ENCODE results near the gene ADARB1.
"Not testable (repeated sequence)": the region's sequence is repeated elsewhere in the genome, so short reads cannot be mapped to it uniquely, and the experiment has no call there.

Gene ADARB1

DNA sequence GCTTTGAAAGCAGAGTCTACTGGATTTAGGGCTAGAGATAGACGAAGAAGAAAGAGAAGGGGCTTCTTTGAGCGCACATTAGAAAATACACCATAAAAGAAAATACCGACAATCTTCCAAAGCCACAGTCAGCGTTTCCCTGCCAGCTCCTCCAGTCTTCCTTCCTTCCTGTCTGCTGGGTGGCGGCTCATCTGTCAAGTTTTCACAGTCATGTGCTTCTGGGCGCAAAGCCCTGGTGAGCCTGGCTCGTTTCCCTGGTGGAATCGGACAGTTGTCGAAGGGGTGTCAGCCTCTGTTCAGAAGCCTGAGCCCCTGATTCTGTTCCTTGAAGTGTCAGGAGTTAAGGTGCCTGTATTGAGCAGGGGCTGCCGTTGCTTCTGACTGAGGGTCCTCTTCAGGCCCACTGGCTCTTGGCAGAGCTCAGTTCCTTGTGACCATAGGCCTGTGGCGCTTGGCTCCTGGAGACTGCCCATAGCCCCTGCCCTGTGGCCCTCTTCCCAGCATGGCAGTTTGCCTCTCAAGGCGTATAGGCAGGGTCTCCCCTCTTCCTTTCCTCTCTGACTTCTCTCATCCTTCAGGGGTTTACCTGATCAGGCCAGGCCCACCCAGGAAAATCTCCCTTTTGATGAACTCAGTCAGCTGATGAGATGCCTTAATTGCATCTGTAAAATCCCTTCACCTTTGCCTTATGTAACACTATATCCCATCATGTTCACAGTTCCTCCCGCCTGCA, 58.6 kb downstream of the ADARB1 start:
- in situ Hi-C loops (cut with HindIII; ENCODE audit: low sequenced_read_pairs) = loop anchor here (5.0 kb wide), 1 partner anchor 46 kb away; no protein-coding TSS in a partner anchor

DNA sequence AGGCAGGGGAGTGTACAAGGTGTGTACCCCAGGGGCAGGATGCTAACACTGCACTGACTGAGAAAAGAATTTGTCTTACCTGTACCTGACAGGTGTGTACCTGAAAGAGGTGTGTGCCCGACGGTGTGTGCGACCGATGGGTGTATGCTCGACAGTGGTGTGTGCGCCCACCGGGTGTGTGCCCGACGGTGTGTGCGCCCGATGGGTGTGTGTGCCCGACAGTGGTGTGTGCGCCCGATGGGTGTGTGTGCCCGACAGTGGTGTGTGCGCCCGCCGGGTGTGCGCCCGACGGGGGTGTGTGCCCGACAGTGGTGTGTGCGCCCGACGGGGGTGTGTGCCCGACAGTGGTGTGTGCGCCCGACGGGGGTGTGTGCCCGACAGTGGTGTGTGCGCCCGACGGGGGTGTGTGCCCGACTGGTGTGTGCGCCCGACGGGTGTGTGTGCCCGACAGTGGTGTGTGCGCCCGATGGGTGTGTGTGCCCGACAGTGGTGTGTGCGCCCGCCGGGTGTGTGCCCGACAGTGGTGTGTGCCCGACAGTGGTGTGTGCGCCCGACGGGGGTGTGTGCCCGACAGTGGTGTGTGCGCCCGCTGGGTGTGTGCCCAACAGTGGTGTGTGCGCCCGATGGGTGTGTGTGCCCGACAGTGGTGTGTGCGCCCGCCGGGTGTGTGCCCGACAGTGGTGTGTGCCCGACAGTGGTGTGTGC, 59.3 kb downstream of the ADARB1 start:
- in situ Hi-C loops (cut with HindIII; ENCODE audit: low sequenced_read_pairs) = loop anchor here (5.0 kb wide), 1 partner anchor 46 kb away; no protein-coding TSS in a partner anchor

- in situ Hi-C loops (cut with HindIII; ENCODE audit: low sequenced_read_pairs) = loop anchor here (5.0 kb wide), 1 partner anchor 47 kb away; no protein-coding TSS in a partner anchor
Measured at GRCh38 chr21:45134279-45135076, 60.1 kb downstream of the ADARB1 start.

- in situ Hi-C loops (cut with HindIII; ENCODE audit: low sequenced_read_pairs) = no loop called here
Measured at GRCh38 chr21:45135122-45135521, 60.7 kb downstream of the ADARB1 start.

DNA sequence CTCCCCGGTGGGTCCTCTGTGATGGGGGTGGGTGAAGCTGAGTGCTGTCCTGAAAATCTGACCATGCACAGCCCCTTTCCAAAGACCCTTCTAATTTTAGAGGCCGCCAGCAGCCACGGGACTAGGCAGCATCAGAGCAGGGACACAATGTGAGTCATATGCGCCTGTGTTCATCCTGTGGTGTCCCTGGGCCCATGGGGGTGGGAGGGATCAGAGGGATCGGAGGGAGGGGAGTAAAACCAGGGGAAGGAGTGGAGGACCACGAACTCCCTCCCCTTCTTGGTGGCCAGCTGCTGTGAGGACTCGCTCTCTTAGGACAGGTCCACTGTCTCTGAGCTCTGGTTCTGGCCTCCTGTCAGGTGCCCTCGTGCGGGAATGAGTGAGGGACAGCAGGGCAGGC, 61.5 kb downstream of the ADARB1 start:
- in situ Hi-C loops (cut with HindIII; ENCODE audit: low sequenced_read_pairs) = no loop called here

DNA sequence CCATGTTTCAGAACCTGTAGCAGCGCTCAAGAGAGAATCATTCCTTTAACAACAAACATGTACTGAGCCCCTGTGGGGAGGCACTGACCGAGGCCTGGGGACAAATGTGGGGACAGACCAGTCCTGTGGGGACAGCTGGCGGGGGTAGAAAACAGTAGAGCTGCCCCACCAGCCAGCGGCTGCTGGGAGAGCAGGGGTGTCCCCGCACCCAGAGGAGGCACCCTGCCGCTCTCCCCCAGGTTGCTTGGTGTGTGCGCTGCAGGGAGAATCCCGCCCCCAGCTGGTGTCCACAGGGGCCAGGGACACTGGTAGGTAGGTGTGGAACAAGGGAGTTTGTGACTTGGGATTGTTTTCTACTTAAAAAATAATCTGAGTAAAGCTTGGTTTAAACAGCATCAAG, 62.1 kb downstream of the ADARB1 start:
- in situ Hi-C loops (cut with HindIII; ENCODE audit: low sequenced_read_pairs) = no loop called here

GRCh38 chr21:45136927-45137611, 62.7 kb downstream of the ADARB1 start:
- in situ Hi-C loops (cut with HindIII; ENCODE audit: low sequenced_read_pairs) = no loop called here

GRCh38 chr21:45137612-45137937, 63.2 kb downstream of the ADARB1 start:
- in situ Hi-C loops (cut with HindIII; ENCODE audit: low sequenced_read_pairs) = no loop called here

DNA sequence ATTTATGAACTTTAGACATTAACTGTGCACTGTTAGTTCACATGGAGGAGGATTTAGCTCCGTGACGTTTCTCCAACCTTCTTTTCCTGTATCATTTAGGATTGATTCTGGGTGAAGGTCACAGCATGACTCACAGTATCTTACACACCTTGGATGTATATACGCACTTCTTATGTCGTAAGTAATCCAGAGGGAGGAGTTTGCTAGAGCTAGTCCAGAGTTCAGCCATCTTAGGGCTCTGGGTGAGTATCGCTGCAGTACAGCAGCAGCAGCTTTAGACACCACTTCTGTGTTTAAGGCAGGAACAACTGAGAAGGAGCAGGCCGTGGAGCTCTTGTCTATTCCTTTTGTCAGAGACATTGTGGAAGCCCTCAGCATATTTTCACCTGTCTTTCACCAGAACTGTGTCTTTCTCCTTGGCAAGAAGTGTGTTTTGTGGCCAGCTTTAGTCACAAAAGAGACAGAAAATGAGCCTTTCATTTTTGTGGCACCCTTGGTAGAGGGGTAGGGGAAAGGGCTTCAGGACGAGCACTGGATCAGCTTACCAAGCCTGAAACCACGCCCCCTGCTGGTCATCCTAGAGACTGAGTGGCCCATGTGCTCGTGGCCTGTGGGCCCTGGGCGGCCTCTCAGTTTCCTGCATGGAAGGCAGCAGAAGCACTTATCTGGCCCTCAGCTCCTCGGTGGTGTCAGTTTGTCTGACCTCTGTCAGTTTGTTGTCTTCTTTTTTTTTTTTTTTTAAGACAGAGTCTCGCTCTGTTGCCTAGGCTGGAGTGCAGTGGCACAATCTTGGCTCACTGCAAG, 64.0 kb downstream of the ADARB1 start:
- in situ Hi-C loops (cut with HindIII; ENCODE audit: low sequenced_read_pairs) = no loop called here

GRCh38 chr21:45139003-45139360, 64.6 kb downstream of the ADARB1 start:
- in situ Hi-C loops (cut with HindIII; ENCODE audit: low sequenced_read_pairs) = not testable (repeated sequence)

DNA sequence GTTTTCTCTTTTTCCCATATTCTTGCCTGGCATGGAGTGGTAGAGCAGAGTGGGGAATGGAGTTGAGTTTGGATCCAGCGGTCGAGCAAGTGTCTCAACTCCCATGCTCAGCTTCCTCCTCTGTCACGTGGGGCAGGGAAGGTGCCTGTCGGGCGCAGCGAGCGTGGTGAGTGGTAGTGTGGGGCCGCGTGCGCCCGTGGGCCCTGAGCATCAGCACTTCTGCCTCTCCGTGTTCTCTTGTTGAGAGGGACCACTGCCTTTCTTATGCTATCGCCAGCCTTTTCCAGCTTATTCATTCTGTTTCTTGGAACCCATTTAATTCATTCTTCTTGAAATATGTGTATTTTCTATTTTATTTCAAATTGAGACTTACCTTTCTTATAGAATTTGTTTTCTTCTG, 65.1 kb downstream of the ADARB1 start:
- in situ Hi-C loops (cut with HindIII; ENCODE audit: low sequenced_read_pairs) = no loop called here

DNA sequence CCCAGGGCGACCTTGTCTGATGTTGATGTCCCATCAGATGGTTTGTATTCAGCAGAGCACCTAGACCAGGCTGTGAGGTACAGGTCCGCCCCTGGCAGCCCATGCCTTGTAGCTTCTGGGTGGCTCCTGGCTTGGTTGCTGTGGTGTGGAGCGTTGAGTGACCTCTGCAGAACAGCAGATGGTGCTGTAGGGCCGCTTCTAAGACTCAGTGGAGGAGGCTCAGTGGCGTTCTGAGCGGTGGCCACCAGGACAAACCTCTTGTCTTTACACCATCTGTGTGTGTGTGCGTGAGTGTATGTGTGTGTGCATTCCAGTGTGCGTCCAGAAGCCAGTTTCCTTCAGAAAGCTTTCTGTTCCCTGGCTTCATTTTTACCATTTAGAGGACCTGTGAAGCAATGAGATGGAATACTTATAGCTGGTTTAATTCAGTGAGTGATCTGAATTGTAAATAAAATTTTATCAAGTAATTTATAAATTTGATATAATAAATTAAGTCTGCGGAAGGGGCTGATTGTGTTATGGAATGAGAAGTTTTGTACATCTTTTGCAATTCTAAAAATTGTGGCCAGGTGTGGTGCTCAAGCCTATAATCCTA, 66.1 kb downstream of the ADARB1 start:
- in situ Hi-C loops (cut with HindIII; ENCODE audit: low sequenced_read_pairs) = loop anchor here (5.0 kb wide), 1 partner anchor 192 kb away; no protein-coding TSS in a partner anchor

DNA sequence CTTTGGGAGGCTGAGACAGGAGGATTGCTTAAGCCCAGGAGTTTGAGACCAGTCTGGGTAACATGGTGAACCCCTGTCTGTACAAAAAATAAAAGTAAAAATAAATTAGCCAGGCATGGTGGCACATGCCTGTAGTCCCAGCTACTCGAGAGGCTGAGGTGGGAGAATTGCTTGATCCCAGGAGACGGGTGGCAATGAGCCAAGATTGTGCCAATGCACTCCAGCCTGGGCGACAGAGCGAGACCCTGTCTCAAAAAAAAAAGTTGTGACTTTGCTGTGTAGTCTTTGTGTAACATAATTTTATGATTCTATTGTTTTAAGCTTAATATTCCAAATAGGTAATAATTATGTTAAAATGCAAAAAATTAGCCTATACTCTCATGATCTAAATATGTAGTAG, 66.6 kb downstream of the ADARB1 start:
- in situ Hi-C loops (cut with HindIII; ENCODE audit: low sequenced_read_pairs) = loop anchor here (5.0 kb wide), 1 partner anchor 191 kb away; no protein-coding TSS in a partner anchor

DNA sequence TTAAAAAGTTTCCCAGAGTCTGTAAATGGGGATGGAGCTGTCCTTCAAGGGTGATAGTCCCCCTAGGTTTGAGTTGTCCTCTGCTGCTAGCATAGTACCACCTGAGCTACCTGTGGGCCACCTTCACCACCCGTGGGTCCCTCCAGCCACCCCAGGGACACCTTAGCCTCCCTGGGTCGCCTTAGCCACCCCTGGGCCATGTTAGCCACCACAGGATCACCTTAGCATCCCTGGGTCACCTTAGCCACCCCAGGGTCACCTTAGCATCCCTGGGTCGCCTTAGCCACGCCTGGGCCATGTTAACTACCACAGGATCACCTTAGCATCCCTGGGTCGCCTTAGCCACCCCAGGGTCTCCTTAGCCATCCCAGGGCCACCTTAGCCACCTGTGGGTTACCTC, 67.1 kb downstream of the ADARB1 start:
- in situ Hi-C loops (cut with HindIII; ENCODE audit: low sequenced_read_pairs) = loop anchor here (5.0 kb wide), 1 partner anchor 191 kb away; no protein-coding TSS in a partner anchor

DNA sequence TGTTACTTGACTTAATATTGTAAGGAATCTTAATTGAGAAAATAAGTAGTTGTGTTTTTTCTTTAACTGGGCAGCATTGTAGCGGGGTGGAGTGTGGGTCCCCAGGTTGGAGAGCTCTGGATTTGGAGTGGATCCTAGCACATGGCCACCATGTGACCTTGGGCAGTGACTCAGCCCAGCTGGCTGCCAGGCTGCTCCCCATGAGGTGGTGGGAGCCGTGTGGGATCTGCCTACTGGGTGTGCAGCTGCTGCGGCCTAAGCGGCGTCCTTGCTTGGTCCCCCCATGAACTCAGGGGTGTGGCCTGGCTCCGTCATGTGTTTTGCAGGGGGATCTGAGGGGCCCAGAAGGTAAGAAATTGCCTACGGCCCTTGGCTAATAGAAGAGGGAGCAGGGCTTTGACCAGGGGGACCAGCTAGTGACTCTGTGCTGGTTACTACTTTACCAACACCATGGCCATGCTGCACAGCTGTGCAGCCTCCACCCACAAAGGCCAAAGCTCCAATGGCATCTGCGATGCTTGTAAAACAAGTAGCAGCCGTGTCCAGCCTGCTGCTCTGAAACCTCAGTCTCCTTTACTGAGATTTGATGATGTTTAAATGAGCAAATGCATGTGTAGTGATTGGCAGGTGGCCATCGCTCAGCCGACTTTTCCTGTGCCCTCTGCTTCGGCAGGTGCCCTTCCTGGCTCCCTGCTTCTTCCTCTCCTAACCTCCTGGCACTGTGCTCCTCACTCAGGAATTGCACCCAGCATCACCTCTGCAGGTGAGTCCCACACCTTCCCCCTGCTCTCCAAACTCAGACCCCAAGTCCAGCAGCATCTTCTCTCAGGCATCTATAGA, 68.3 kb downstream of the ADARB1 start:
- in situ Hi-C loops (cut with HindIII; ENCODE audit: low sequenced_read_pairs) = loop anchor here (5.0 kb wide), 1 partner anchor 190 kb away; no protein-coding TSS in a partner anchor

DNA sequence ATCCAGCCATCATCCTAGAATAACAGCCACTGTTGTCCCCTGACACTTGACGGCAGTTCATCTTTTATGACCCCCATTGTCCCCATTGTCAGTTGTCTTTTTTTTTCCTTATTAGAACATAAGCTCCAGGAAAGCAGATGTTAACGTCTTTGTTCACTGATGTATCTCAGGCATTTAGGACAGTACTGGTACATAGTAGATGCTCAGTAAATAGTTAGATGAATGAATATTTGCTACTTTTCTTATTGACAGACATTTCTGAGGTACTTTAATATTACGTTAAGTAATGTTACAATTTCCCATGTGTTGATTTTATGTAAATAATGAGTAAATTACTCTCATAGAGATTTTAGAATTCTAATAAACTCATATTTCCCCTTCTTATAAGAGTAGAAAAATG, 69.5 kb downstream of the ADARB1 start:
- in situ Hi-C loops (cut with HindIII; ENCODE audit: low sequenced_read_pairs) = loop anchor here (5.0 kb wide), 1 partner anchor 188 kb away; no protein-coding TSS in a partner anchor

GRCh38 chr21:45145146-45145545, 70.8 kb downstream of the ADARB1 start:
- in situ Hi-C loops (cut with HindIII; ENCODE audit: low sequenced_read_pairs) = no loop called here

DNA sequence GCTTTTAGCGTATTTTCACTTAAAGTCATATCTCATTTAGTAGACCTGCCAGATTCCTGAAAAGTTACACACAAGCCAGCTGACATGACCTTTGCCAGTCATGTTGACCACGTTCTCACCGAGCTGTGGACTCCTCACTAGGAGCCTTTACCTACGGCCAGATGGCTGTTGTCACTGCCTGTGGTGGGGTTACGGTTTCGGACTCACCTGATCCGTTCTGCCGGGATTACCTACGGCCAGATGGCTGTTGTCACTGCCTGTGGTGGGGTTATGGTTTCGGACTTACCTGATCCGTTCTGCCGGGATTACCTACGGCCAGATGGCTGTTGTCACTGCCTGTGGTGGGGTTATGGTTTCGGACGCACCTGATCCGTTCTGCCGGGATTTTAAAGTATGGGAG, 71.5 kb downstream of the ADARB1 start:
- in situ Hi-C loops (cut with HindIII; ENCODE audit: low sequenced_read_pairs) = not testable (repeated sequence)

- in situ Hi-C loops (cut with HindIII; ENCODE audit: low sequenced_read_pairs) = no loop called here
Measured at GRCh38 chr21:45146306-45146705, 71.9 kb downstream of the ADARB1 start.

Measured in endothelial cell of hepatic sinusoid (primary cell).